Hematopoietic multipotent progenitor cell treated with erythropoietin and hydrocortisone succinate and interleukin-3 and kit ligand, for 8 days (in vitro differentiated cells): ENCODE data around the gene EPX.
"Not testable (repeated sequence)": the region's sequence is repeated elsewhere in the genome, so short reads cannot be mapped to it uniquely, and the experiment has no call there.

Experiments used
- DNase-seq: peaks from one replicate; pipeline ENCODE4 v3.0.0-alpha.2; 2015

EPX gene

GRCh38 chr17:58192612-58193011 lies at the start of gene EPX:
EPX (plus strand) TSS chr17:58192726; CDS start chr17:58192847, 121 bp downstream.
- DNase-seq: no peak

GRCh38 chr17:58143335-58143734 lies 49.2 kb upstream of the EPX start:
- not testable (repeated sequence) for DNase-seq

- DNase-seq: no peak
These were observed 47.7 kb upstream of the EPX start for GRCh38 chr17:58144801-58145200.

GRCh38 chr17:58147930-58148434 lies 44.5 kb upstream of the EPX start, which contains the start of gene OR4D1:
OR4D1 (plus strand) TSS chr17:58148384; CDS start chr17:58155154, 6,770 bp downstream.
- no peak for DNase-seq

- no peak for DNase-seq
These were observed 43.9 kb upstream of the EPX start for GRCh38 chr17:58148609-58149008.

- no peak for DNase-seq
These were observed 42.1 kb upstream of the EPX start for GRCh38 chr17:58150394-58150793.

GRCh38 chr17:58153046-58153445 lies 39.5 kb upstream of the EPX start:
- DNase-seq: peak; percentile 77

- DNase-seq: peak; percentile 21
These were observed 38.9 kb upstream of the EPX start for GRCh38 chr17:58153671-58154070.

GRCh38 chr17:58156839-58157803 lies 35.4 kb upstream of the EPX start:
- DNase-seq: peak; percentile 64

GRCh38 chr17:58158181-58158580 lies 34.3 kb upstream of the EPX start:
- no peak for DNase-seq

- no peak for DNase-seq
These were observed 31.0 kb upstream of the EPX start for GRCh38 chr17:58161566-58161965.

GRCh38 chr17:58165981-58166380 lies 26.5 kb upstream of the EPX start:
- no peak for DNase-seq

GRCh38 chr17:58166682-58167081 lies 25.8 kb upstream of the EPX start, which contains the start of gene OR4D2:
OR4D2 (plus strand) TSS chr17:58166982; CDS start chr17:58169656, 2,674 bp downstream.
- DNase-seq: no peak

GRCh38 chr17:58170622-58171021 lies 21.9 kb upstream of the EPX start:
- DNase-seq: no peak

GRCh38 chr17:58172369-58173071 lies 20.0 kb upstream of the EPX start:
- peak; percentile 74 for DNase-seq

- no peak for DNase-seq
These were observed 17.7 kb upstream of the EPX start for GRCh38 chr17:58174871-58175270.

GRCh38 chr17:58176200-58176599 lies 16.3 kb upstream of the EPX start:
- DNase-seq: peak; percentile 58

GRCh38 chr17:58181796-58182195 lies 10.7 kb upstream of the EPX start:
- no peak for DNase-seq

GRCh38 chr17:58183514-58183913 lies 9.0 kb upstream of the EPX start:
- DNase-seq: no peak

GRCh38 chr17:58184308-58184985 lies 8.1 kb upstream of the EPX start:
- DNase-seq: no peak

GRCh38 chr17:58184986-58185761 lies 7.4 kb upstream of the EPX start:
- DNase-seq: peak; percentile 46

GRCh38 chr17:58186591-58186990 lies 5.9 kb upstream of the EPX start:
- no peak for DNase-seq
